GM10847 (cell line): ENCODE results near the gene C1R.

Source experiments
- POLR2A ChIP-seq: IDR thresholded peaks from 2 replicates; pipeline ENCODE4 v1.6.1; 2011; ENCODE audit not compliant: insufficient read length; ENCODE audit errors: extremely low read depth

C1R gene

DNA sequence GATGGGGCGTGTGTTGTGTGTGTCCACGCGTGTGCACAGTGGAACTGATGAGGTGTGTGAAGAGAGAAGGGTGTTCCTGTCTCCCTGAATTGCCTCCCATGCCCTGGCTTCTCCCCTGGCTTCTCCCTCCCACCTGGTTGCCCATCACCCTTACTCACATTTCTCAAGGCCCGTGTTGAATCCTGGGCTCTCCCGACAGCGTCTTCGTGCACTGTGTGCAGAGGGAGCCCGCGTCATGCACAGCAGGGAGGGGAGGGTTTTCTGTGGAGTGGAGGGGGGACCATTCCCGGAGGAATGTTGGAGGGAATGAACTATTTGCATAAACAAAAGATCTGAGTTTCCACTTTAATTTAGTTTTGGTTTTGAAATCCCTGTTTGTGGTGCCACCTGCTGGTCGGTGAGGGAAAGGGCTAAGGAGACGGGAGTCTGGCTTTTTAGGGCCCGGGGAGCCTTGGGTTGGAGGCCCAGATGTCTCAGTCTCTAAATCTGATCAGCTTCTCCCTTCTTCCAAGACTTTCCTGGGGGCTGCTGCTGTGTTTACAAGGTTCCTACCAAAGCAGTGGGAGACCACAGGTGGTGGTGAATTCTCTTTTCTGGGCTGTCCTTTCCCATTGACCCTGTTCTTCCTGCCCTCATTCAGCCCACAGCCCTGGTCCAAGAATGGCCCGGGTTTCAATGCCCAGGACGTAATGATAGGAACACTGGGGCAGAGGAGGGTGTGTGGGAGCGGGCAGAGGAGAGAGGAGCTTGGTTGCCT, at the start of gene C1R:
Gene C1R (minus strand): TSS at position 217 of the 757 bp plus-strand sequence. CDS start 57 bp downstream, at position 160.
- TF ChIP-seq POLR2A = no peak

DNA sequence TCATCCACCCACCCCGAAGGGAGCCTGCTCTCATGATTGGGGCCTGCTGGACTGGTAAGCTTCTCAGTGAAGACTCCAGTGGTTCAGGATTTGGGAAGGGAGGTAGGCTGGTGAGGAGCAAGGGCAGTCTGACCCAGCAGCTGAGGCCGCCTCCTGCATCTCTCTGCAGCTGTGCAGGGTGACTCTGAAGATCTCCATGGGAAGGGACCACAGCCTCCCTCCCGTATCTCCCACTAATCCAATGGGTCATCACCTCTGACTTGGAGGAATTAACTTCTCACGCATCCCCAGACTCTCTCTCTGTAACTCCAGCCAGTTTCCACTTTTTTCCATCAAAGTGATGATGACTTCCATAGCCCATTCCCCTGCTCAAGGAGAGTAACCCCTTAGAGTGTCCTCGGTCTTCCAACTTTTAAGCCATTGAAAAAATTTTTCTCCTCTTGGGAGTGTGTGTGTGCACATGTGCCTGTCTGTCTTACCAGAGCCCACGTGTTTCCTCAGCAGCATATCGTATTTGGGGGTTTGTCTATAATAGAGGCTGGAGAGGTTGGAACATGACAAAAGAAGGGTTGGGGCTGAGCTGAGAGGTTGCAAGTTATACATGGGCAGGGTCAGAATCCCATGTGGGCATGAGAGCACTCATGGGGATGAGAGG, 49.2 kb upstream of the C1R start:
- no peak for TF ChIP-seq POLR2A

DNA sequence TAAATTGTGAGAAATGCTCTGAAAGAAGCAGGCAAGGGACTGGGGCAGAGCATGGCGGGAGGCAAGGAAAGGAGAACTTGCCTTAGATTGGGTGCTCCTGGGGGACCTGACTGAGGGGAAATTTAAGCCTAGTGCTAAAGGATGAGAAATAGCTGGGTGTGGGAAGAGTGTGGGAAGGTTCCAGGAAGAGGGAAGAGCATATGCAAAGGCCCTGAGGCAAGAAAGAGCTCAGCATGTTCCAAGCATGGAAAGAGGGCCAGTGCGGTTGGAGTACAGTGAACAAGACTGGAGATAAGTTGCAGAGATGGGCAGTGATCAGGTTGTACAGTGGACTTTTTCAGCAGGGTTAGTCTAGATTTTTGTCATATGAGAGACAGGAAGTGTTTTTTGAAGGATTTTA, 47.0 kb upstream of the C1R start:
- no peak for TF ChIP-seq POLR2A

DNA sequence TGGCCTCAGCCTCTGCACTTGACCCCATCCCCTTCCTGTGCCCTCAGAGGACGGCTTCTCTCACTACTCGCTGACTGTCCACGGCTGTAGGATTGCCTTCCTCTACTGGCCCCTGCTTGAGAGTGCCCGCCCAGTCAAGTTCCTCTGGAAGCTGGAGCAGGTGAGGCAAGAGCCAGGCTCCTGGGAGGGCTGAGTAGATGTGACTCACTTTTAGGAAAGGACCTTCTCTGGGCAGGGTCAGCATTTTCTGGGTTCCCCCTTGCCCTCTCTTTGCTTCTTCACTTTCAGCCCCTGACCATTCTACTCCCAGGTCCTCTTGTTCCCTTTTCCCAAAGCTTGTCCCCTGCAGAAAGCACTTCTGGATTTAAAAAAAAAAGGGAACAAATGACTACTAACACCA, 45.7 kb upstream of the C1R start:
- no peak for TF ChIP-seq POLR2A

DNA sequence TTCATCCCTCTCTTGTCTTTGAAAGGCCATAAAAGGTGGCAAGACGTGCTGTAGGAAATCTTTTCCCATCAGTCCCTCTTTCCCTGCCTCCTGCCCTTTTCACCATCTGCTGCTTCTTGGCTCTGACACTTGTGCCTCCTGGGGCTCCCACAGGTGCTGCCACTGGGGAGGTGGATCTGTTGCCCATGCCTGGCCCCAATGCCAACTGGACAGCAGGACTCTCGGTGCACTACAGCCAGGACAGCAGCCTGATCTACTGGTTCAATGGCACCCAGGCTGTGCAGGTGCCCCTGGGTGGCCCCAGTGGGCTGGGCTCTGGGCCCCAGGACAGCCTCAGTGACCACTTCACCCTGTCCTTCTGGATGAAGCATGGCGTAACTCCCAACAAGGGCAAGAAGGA, 44.4 kb upstream of the C1R start:
- no peak for TF ChIP-seq POLR2A

DNA sequence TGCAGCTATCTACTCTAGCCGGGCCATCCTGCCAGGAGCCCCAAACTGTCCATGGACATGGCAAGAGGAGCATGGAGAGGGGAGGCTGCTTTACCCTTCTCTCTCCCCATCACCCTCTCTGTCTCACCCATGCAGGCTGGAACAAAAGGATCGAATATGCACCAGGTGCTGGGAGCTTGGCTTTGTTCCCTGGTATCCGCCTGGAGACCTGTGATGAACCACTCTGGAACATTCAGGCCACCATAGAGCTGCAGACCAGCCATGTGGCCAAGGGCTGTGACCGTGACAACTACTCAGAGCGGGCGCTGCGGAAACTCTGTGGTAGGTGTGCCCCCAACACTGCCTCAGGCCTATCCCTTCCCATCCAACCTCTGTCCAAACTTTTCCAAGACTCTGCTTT, 43.8 kb upstream of the C1R start:
- TF ChIP-seq POLR2A = no peak

DNA sequence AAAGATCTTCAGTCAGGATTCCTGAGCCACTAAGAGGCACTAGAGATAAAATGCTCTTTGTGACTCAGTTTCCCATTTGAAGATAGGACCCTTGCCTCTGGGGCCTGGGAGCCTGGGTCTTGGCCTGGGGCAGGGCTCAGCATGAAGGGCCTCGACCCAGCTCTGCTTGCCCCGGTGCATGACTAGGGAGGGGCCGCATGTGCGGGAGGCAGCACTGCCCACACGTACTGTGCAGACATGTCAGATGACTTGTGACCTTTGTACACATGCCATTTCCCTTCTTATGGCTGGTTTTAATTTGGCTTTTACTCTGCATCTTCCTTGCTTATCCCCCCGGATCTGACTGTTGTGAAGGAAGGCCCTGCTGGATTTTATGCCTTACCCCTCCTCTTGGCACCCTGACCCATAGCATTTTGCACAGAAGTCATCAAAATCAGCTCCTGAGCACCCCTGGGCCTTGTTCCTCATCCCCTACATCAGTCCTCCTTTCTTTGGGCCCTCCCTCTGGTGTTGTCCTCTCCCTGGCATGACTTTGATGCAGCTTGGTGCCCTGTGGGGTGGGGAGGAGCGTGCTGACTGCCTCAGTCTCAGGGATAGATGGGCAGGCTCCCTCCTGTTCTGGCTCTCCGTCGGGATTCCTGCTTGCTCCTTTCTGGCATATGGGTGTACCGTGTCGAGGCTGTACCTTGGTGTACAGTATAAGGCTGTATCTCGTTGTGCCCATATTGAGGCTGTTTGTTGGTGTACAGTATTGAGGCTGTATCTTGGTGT, 42.3 kb upstream of the C1R start:
- TF ChIP-seq POLR2A = no peak

DNA sequence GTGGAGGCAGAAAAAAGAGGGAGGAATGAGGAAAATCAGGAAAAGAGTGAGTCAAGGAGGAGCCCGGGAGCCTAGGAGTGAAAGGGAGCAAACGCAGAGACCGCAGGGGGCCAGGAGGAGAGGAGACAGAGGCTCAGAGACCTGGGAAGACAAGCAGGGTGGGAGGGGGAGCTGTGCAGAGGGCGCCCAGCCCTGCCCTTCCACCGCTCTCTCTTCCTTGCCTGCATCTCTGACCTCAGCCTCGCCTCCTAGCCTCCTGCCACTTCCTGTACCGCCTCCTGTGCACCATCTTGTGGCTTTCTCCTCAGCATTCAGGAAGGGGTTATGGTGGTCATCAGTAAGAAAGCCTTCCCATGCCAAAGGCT, 39.2 kb upstream of the C1R start:
- no peak for TF ChIP-seq POLR2A

DNA sequence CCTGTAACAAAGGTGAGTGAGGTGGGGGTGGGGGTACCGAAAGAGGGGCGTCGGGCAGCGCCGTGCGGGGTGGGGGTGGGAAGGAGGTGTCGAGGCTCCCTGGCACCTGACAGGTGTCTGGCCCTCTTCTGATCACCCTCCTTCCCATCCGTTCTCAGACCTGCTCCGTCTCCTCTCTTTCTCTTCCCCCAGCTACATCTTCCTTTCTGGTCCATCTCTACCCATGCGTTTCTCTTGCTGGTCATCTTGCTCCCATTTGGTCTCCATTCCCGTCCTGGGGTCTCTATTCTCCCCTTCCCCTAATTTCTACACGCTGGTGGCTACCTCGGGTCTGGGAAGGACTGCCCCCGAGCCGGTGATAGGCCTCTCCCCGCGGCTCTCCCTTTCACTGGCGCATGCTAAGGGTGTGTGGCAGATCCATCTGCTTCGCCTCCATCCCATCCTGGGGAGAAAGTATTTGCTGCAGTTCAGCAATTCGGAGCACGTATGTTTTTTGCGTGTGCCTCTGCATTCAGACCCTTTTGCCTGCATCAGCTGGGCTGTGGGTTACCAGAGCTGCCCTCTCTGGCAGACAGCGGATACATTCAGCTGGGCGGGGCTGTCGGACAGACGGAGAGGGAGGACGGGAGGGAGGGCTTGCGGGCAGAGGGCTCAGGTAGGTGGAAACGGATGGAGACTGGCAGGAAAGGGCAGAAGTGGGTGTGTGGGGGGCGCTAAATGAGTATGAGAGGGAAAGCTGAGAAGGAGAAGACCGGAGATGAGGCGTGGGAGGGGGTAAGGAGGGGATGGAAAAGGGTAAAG, 38.7 kb upstream of the C1R start:
- no peak for TF ChIP-seq POLR2A

DNA sequence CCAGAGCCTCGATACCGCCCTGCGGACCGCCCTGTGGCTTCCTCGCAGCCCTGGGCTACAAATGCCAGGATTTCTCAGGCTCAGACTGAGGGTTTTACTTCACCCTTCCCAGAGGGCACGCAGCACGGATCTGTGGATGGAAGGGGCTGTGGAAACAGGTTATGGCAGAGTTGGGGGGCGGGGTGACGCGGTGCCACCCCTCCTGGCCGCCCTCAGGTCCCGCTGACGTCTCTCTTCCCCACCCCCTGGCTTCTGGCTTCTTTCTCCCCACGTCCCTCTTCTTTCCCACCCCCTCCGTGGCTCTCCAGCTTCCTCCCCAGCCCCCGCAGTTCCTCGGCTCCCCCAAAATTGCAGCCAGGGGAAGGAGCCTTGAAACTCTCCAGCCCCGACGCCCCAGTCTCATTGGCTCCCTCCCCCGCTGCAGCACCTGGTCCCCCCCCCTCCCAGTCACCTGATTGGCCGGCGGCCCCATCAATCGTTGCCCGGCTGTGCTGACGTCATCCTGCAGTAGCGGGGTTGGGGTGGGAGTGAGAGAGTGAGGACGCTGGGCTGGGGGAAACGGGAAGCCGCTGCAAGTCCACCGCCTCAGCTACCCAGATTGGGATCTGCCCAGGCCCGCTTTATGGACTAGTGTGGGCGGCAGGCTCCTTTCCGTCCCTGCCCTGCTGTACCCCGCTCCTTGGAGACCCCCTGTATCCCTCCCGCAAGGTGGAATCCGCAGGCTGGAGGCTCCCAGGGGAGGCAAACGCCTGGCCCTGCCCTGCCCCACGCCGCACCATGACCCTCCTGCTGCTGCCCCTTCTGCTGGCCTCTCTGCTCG, 37.8 kb upstream of the C1R start, which contains the start of gene CLSTN3:
Gene CLSTN3 (plus strand): TSS at position 500 of the 820 bp plus-strand sequence. CDS start 278 bp downstream, at position 778.
- no peak for TF ChIP-seq POLR2A

DNA sequence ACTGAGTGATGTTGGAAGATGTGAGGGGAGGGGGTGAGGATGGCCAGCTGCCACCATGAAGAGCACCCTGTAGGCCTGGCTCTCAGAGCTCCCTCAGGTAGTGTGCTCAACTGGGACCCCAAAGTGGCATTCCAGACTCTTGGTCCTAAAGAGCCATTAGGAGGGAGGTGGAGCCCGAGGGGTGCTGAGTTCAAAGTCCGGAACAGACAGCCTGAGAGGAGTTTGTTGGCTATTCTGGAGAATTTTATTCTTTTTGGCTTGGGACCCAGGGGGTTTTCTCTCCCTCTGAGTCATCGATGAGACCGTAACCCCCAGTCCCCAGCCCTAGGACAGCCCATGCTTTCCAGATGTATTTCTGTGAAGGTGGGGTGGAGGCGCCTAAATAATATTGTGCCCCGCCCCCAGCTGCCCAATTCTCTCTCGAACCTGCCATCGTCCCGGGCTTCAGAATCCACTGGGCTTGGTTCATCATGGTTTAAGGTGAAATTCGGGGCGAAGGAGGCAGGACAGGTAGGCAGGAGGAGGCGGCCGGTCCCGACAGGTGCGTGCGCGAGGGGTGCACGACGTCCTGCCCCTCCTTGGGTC, 37.1 kb upstream of the C1R start:
- TF ChIP-seq POLR2A = no peak

DNA sequence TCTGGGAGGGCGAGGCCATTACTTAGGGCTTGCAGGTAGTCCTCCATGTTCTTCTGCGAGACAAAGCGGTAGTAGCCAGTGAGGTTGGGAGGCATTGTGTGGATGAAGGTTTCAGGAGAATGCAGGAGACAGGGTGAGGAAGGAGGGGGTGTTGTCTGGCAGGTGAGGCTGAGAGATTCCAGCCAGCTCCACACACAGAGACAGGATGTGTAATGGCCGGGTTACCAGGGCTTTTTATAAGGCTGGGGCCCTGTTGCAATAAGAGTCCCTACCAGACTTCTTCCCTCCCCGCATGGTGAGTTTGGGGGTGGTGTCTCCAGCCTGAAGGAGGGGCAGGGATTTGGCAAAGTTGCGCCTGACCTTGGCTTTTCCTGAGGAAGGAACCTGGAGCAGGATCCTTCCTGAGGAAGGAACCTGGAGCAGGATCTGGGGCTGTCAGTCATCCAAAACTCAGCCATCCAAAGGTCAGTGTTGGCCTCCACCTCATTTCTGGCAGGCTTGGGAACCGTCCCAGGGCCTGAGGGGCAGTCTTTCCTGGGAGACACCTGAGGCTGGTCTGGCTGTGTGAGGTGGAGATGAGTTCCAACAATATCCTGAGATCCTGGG, 36.5 kb upstream of the C1R start, which contains the start of gene RBP5:
Gene RBP5 (minus strand): TSS at position 209 of the 606 bp plus-strand sequence. CDS start 114 bp downstream, at position 95.
- no peak for TF ChIP-seq POLR2A

DNA sequence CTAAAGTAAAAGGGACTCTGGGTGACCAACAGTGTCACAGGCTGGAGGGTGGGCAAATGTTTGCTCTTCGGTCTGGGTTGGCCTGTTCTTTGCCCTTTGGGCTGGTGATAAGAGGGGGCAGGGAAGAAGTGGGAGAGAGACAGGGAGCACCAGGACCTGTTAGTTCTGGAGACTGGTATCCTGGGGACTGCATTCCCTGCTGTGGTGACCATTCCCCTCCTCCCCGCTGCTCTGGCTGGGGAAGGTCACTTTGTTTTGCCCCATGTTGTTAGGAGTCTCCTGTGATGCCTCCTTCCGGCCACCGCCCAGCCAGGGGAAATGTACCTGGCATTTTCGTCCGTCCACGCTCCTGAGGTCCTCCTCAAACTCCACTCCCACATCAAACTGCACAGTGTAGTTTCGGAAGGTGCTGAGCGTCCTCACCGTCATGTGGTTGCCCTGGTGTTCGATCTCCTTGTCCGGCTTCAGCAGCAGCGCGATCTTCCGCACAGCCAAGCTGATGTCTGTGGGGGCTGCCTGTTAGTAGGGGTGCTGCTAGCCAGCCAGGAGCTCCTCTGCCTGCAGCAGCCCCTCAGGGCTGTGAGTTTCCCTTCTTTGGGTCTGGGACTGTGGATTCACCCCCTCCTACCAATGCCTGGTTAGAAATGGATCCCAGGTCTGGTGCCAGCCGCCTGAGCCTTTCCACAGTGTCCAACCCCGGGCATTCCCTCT, 35.8 kb upstream of the C1R start:
- no peak for TF ChIP-seq POLR2A

DNA sequence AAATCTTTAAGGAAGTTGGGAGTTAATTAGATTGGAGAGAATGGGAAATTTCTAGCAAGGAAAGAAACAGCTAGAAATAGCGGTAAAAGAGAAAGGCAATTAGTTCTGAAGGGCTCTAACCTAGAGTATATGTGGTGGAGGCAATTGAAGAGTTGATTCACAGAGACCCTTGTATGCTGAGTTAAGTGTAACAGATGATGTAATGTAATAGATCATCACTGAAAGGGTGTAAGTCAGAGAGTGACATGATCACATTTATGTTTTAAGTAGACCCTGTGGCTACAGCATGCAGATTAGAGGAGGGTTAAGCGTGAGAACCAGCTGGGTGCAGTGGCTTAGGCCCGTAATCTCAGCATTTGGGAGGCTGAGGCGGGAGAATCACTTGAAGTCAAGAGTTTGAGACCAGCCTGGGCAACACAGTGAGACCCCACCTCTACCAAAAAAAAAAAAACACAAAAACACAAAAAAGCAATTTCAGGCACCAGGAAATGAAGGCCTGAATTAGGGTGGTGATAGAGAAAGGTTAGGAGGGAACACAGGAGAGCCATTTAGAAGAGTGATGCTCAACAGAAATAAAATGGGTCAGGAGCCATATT, 33.5 kb upstream of the C1R start:
- no peak for TF ChIP-seq POLR2A
